ENCODE measurements around the gene EZH1.

EZH1 gene

DNA sequence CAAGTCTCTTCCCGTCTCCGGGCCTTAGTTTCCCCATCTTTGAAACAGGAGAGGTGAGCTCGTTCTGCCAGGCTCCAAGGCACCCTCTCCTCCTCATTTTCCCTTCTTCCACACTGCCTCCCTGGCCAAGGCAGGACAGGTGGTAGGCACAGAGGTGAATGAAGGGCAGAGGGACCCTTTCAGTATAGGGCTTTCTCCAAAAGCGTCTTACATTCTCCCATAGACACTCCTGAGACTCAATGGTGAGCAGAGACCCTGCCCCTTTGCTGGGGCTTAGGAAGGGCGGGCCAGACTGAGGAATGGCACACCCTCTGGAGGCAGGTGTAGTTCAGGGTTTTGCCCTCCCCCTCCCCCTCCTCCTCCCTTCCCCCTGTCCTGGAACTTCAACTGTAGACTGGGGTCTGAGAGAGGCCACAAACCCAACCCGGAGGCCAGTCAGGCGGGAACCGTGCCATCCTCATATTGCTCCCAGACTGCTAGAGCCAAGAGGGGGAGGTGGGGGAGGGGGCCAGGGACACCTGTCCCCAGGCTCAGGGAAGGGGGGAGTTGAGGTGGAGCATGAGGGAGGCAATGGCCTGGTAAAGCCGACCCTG, 70.0 kb downstream of the EZH1 start:
- Histone ChIP-seq H2BK5ac (ENCODE audit: low read depth, low read length, poor library complexity, severe bottlenecking) (no peak overlapping the region), H3K9ac (ENCODE audit: low read length) (peak overlapping the region; percentile 91), H2BK15ac (ENCODE audit: low read depth, poor library complexity, severe bottlenecking) (no peak overlapping the region), H3K79me1 (replicated peaks; ENCODE audit: low read length, poor library complexity, severe bottlenecking) (peaks cover 36% of the 10 kb centered on the region), H3K9me3 (ENCODE audit: control insufficient read depth, low read length) (no peaks in the 10 kb centered on the region), H3K18ac (ENCODE audit: low read depth in 1 of 2, low read length in 2 of 2) (peak overlapping the region; percentile 52 to 97), H2BK120ac (ENCODE audit: low read depth, low read length) (peak overlapping the region; percentile 78), H3K27me3 (ENCODE audit: control insufficient read depth in 1 of 2, insufficient read depth in 1 of 2, low read length in 2 of 2) (no peaks in the 10 kb centered on the region), H3K4me1 (ENCODE audit: control insufficient read depth, insufficient read depth, low read depth, low read length) (peaks cover 52% of the 10 kb centered on the region), H3K4me2 (ENCODE audit: low read length, poor library complexity, severe bottlenecking) (peak overlapping the region; percentile 98), H3K4ac (ENCODE audit: low read depth in 1 of 2, low read length in 2 of 2) (peak overlapping the region in 1 of 2 experiments; percentile 71), H2BK12ac (ENCODE audit: low read length in 2 of 2) (peak overlapping the region; percentile 11 to 65), H4K8ac (ENCODE audit: low read length) (no peak overlapping the region), H3K23ac (ENCODE audit: low read length in 2 of 2) (peak overlapping the region in 1 of 2 experiments; percentile 54), H3K36me3 (ENCODE audit: control insufficient read depth in 1 of 2, insufficient read depth in 2 of 2, low read depth in 1 of 2, low read length in 2 of 2) (peaks cover 31 to 45% of the 10 kb centered on the region in 2 experiments), H3K27ac (ENCODE audit: low read length, poor library complexity, severe bottlenecking) (no peak overlapping the region), H2AK5ac (ENCODE audit: low read length, severe bottlenecking) (no peak overlapping the region), H3K14ac (ENCODE audit: low read length in 2 of 2) (peak overlapping the region in 1 of 2 experiments; percentile 11), H4K91ac (ENCODE audit: low read length) (peak overlapping the region; percentile 64), H3K4me3 (ENCODE audit: insufficient read depth in 1 of 2, low read depth in 1 of 2, low read length in 2 of 2) (peak overlapping the region; percentile 82 to 96), H2AFZ (ENCODE audit: low read depth, low read length) (no peak overlapping the region)
- WGBS = 50% methylated on average over 8 of the region's 9 CpGs
- no peak for DNase-seq

DNA sequence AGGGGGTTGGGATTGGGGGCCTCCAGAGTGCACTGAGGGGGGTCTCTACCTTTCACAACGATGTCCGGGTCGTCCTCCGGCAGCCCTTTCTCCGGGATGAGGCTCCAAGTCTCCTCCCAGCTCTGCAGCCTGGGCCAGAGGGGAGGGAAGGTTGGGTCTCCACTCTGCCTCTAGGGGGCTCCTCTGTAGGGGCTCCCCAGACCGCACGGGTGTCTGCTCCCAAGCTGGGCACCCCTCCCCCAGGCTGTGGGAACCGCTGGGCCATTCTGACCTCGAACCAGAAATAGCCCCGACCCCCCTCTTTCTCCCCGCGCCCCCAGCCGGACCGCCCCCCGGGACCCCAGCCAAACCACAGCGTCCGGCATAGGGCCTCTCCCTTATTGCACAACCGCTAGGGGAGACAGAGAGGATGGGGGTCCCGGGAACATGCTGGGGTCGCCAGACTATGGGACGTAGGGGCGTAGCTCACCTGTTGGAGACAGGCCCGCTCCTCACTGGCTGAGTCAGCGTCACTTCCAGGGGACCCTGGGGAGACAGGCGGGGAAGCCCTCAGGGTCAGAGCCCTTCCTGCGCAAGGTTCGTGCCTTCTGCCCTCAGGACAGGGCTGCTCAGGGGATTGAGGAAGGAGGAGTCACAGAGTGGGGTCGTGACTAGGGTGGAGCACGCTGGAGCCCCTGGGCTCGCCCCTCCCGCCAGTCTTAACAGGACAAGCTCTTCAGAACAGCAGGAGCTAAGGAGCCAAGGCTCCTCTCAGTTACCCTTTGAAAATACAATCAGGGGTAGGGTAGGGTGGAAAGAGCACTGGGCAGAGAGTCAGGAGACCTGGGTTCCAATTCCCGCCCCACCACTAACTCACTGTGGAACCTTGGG, 70.7 kb downstream of the EZH1 start:
- no peaks in the 10 kb centered on the region for H3K9me3 ChIP-seq (ENCODE audit: control insufficient read depth, low read length)
- H2BK120ac ChIP-seq (ENCODE audit: low read depth, low read length) = peak overlapping the region; percentile 78
- H3K4me3 ChIP-seq (ENCODE audit: insufficient read depth in 1 of 2, low read depth in 1 of 2, low read length in 2 of 2) = peak overlapping the region; percentile 14 to 96
- peak; percentile 83 for DNase-seq
- peaks cover 38 to 52% of the 10 kb centered on the region in 2 experiments for H3K36me3 ChIP-seq (ENCODE audit: control insufficient read depth in 1 of 2, insufficient read depth in 2 of 2, low read depth in 1 of 2, low read length in 2 of 2)
- no peak overlapping the region for H2AFZ ChIP-seq (ENCODE audit: low read depth, low read length)
- H2AK5ac ChIP-seq (ENCODE audit: low read length, severe bottlenecking) = no peak overlapping the region
- H4K91ac ChIP-seq (ENCODE audit: low read length) = peak overlapping the region; percentile 83
- H3K27ac ChIP-seq (ENCODE audit: low read length, poor library complexity, severe bottlenecking) = no peak overlapping the region
- no peak overlapping the region for H2BK5ac ChIP-seq (ENCODE audit: low read depth, low read length, poor library complexity, severe bottlenecking)
- peak overlapping the region; percentile 85 for H2BK15ac ChIP-seq (ENCODE audit: low read depth, poor library complexity, severe bottlenecking)
- peak overlapping the region in 1 of 2 experiments; percentile 26 for H3K14ac ChIP-seq (ENCODE audit: low read length in 2 of 2)
- 28% methylated on average over 26 of the region's 32 CpGs for WGBS
- H3K4me2 ChIP-seq (ENCODE audit: low read length, poor library complexity, severe bottlenecking) = peak overlapping the region; percentile 60
- H3K4me1 ChIP-seq (ENCODE audit: control insufficient read depth, insufficient read depth, low read depth, low read length) = peaks cover 51% of the 10 kb centered on the region
- peak overlapping the region in 1 of 2 experiments; percentile 86 for H3K18ac ChIP-seq (ENCODE audit: low read depth in 1 of 2, low read length in 2 of 2)
- peaks cover 38% of the 10 kb centered on the region for H3K79me1 ChIP-seq (replicated peaks; ENCODE audit: low read length, poor library complexity, severe bottlenecking)
- H4K8ac ChIP-seq (ENCODE audit: low read length) = peak overlapping the region; percentile 39
- H3K4ac ChIP-seq (ENCODE audit: low read depth in 1 of 2, low read length in 2 of 2) = peak overlapping the region; percentile 13 to 71
- H2BK12ac ChIP-seq (ENCODE audit: low read length in 2 of 2) = peak overlapping the region; percentile 73 to 87
- peak overlapping the region in 1 of 2 experiments; percentile 10 for H3K23ac ChIP-seq (ENCODE audit: low read length in 2 of 2)
- no peaks in the 10 kb centered on the region for H3K27me3 ChIP-seq (ENCODE audit: control insufficient read depth in 1 of 2, insufficient read depth in 1 of 2, low read length in 2 of 2)
- H3K9ac ChIP-seq (ENCODE audit: low read length) = peak overlapping the region; percentile 60

DNA sequence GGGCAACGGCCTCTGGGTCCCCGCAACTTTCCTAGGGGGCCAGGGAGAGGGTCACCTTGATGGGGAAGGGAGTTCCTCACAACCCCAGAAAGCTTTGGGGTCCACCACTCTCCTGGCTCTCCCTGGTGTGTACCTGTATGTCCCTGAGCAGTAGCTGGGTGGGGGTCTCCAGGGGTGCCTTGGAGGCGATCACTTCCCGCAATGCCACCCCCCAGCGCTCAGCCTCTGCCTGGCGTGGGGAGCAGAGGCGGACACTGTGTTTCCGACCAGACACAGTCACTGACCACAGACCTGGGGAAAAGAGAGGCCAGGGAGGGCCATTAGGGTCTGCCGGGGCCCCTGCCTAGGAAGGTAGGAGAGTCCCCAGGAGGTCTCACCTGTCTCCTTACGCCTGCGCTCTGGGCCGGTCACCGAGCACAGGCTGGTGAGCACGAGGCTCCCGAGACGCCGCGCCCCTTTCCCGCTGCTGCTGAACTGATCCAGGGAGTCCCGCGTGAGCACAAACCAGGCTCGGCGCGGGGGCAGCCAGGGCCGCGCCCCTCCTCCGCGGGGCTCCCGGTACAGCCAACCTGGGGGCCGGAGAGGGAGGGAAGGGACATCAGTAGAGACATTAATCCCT, 71.5 kb downstream of the EZH1 start:
- Histone ChIP-seq H4K91ac (ENCODE audit: low read length) (peak overlapping the region; percentile 83), H3K23ac (ENCODE audit: low read length in 2 of 2) (no peak overlapping the region), H2BK12ac (ENCODE audit: low read length in 2 of 2) (peak overlapping the region; percentile 2 to 24), H3K4ac (ENCODE audit: low read depth in 1 of 2, low read length in 2 of 2) (peak overlapping the region; percentile 13 to 57), H3K79me1 (replicated peaks; ENCODE audit: low read length, poor library complexity, severe bottlenecking) (peaks cover 38% of the 10 kb centered on the region), H3K27me3 (ENCODE audit: control insufficient read depth in 1 of 2, insufficient read depth in 1 of 2, low read length in 2 of 2) (no peaks in the 10 kb centered on the region), H3K9me3 (ENCODE audit: control insufficient read depth, low read length) (no peaks in the 10 kb centered on the region), H3K14ac (ENCODE audit: low read length in 2 of 2) (no peak overlapping the region), H2AK5ac (ENCODE audit: low read length, severe bottlenecking) (no peak overlapping the region), H3K27ac (ENCODE audit: low read length, poor library complexity, severe bottlenecking) (no peak overlapping the region), H3K36me3 (ENCODE audit: control insufficient read depth in 1 of 2, insufficient read depth in 2 of 2, low read depth in 1 of 2, low read length in 2 of 2) (peaks cover 45 to 57% of the 10 kb centered on the region in 2 experiments), H3K18ac (ENCODE audit: low read depth in 1 of 2, low read length in 2 of 2) (peak overlapping the region; percentile 37 to 48), H2AFZ (ENCODE audit: low read depth, low read length) (no peak overlapping the region), H2BK15ac (ENCODE audit: low read depth, poor library complexity, severe bottlenecking) (peak overlapping the region; percentile 85), H4K8ac (ENCODE audit: low read length) (peak overlapping the region; percentile 51), H3K4me2 (ENCODE audit: low read length, poor library complexity, severe bottlenecking) (peak overlapping the region; percentile 19), H3K4me1 (ENCODE audit: control insufficient read depth, insufficient read depth, low read depth, low read length) (peaks cover 50% of the 10 kb centered on the region), H3K4me3 (ENCODE audit: insufficient read depth in 1 of 2, low read depth in 1 of 2, low read length in 2 of 2) (peak overlapping the region in 1 of 2 experiments; percentile 56), H2BK120ac (ENCODE audit: low read depth, low read length) (peak overlapping the region; percentile 54), H3K9ac (ENCODE audit: low read length) (peak overlapping the region; percentile 22), H2BK5ac (ENCODE audit: low read depth, low read length, poor library complexity, severe bottlenecking) (no peak overlapping the region)
- no peak for DNase-seq
- WGBS = 82% methylated on average over 30 of the region's 30 CpGs

DNA sequence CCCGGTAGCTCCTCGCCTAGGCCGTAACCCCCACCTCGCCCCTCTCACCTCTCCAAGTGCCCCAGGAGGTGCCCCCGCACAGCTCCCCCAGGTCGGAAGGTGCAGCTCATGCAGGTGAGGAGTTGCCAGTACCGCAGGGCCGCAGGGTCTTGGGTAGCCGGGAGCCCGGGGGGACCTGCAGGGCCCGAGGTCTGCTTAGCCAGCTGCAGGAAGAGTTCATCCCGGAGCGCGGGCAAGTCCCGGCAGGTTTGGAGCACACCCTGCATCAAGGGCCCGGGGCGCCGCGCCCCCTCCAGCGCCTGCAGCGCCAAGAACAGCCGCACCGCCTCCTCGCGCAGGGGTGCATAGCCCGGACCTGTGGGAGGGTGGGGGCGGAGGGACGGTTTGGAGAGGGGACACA, 72.8 kb downstream of the EZH1 start:
- peaks cover 38% of the 10 kb centered on the region for H3K79me1 ChIP-seq (replicated peaks; ENCODE audit: low read length, poor library complexity, severe bottlenecking)
- no peak overlapping the region for H3K4me3 ChIP-seq (ENCODE audit: insufficient read depth in 1 of 2, low read depth in 1 of 2, low read length in 2 of 2)
- H3K4me1 ChIP-seq (ENCODE audit: control insufficient read depth, insufficient read depth, low read depth, low read length) = peaks cover 58% of the 10 kb centered on the region
- no peak overlapping the region for H2AFZ ChIP-seq (ENCODE audit: low read depth, low read length)
- no peak overlapping the region for H2BK12ac ChIP-seq (ENCODE audit: low read length in 2 of 2)
- no peak overlapping the region for H4K91ac ChIP-seq (ENCODE audit: low read length)
- H3K9me3 ChIP-seq (ENCODE audit: control insufficient read depth, low read length) = no peaks in the 10 kb centered on the region
- H2BK5ac ChIP-seq (ENCODE audit: low read depth, low read length, poor library complexity, severe bottlenecking) = no peak overlapping the region
- H3K14ac ChIP-seq (ENCODE audit: low read length in 2 of 2) = no peak overlapping the region
- no peak overlapping the region for H3K18ac ChIP-seq (ENCODE audit: low read depth in 1 of 2, low read length in 2 of 2)
- peaks cover 48 to 69% of the 10 kb centered on the region in 2 experiments for H3K36me3 ChIP-seq (ENCODE audit: control insufficient read depth in 1 of 2, insufficient read depth in 2 of 2, low read depth in 1 of 2, low read length in 2 of 2)
- H3K23ac ChIP-seq (ENCODE audit: low read length in 2 of 2) = no peak overlapping the region
- H2BK15ac ChIP-seq (ENCODE audit: low read depth, poor library complexity, severe bottlenecking) = no peak overlapping the region
- DNase-seq = no peak
- H2AK5ac ChIP-seq (ENCODE audit: low read length, severe bottlenecking) = no peak overlapping the region
- no peak overlapping the region for H4K8ac ChIP-seq (ENCODE audit: low read length)
- H3K27me3 ChIP-seq (ENCODE audit: control insufficient read depth in 1 of 2, insufficient read depth in 1 of 2, low read length in 2 of 2) = no peaks in the 10 kb centered on the region
- no peak overlapping the region for H3K4me2 ChIP-seq (ENCODE audit: low read length, poor library complexity, severe bottlenecking)
- no peak overlapping the region for H3K27ac ChIP-seq (ENCODE audit: low read length, poor library complexity, severe bottlenecking)
- 80% methylated on average over 28 of the region's 28 CpGs for WGBS
- no peak overlapping the region for H3K4ac ChIP-seq (ENCODE audit: low read depth in 1 of 2, low read length in 2 of 2)
- no peak overlapping the region for H3K9ac ChIP-seq (ENCODE audit: low read length)
- H2BK120ac ChIP-seq (ENCODE audit: low read depth, low read length) = no peak overlapping the region

All from mesenchymal stem cell (in vitro differentiated cells and primary cell).